BLaER1 treated with 17β-estradiol and CSF1 and Interleukin-3, amounts not matched to agents 10 nM and 100 nM (cell line): ENCODE data around the gene LARP4B.

Source experiments
- H3K27ac ChIP-seq, 11 experiments: shearing (Covaris generic); formaldehyde crosslinking; 2 replicates each; pipeline ENCODE4 v1.8.1; 2022
- H3K27me3 ChIP-seq, 11 experiments: shearing (Covaris generic); formaldehyde crosslinking; 2 replicates each; pipeline ENCODE4 v1.8.1; 2022
- H3K36me3 ChIP-seq, 11 experiments: shearing (Covaris generic); formaldehyde crosslinking; 2 replicates each; pipeline ENCODE4 v1.8.1; 2022
- H3K4me1 ChIP-seq, 10 experiments: shearing (Covaris generic); formaldehyde crosslinking; 2 replicates each; pipeline ENCODE4 v1.8.1; 2022
- H3K4me2 ChIP-seq, 11 experiments: shearing (Covaris generic); formaldehyde crosslinking; 2 replicates each; pipeline ENCODE4 v1.8.1; 2022
- H3K4me3 ChIP-seq, 10 experiments: shearing (Covaris generic); formaldehyde crosslinking; 2 replicates each; pipeline ENCODE4 v1.8.1; 2022
- H3K9ac ChIP-seq, 11 experiments: shearing (Covaris generic); formaldehyde crosslinking; 2 replicates each; pipeline ENCODE4 v1.8.1; 2022
- H3K9me3 ChIP-seq, 11 experiments: shearing (Covaris generic); formaldehyde crosslinking; replicated peaks in 1 of 11; 2 replicates each; pipeline ENCODE4 v1.8.1; 2022
- H4K20me1 ChIP-seq, 11 experiments: shearing (Covaris generic); formaldehyde crosslinking; 2 replicates each; pipeline ENCODE4 v1.8.1; 2022
- Cebpa-rat ChIP-seq, 11 experiments: shearing (Covaris generic); IDR thresholded peaks; 2 replicates each; pipeline ENCODE4 v1.8.1; 2022

LARP4B gene

DNA sequence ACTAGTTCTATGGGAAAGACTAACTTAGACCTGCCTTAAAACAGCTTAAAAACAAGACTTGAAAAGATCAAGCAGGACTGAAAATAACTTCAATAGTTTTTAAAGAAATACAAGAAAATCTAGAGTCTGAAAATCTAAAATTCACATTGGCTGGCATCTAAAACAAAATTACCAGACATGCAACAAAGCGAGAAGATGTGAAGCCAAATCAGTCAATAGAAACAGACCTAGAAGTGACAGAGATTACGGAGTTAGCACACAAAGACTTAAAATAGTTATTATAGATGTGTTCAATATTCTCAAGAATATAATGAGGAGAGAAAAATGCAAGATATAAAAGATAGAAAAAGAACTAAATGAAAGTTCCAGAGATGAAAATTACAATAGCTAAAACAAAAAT, 163.7 kb downstream of the LARP4B start:
- no peak overlapping the region for H3K9ac ChIP-seq
- no peak overlapping the region for H3K4me3 ChIP-seq
- H3K4me1 ChIP-seq = no peaks in the 10 kb centered on the region
- peaks cover 0 to 6% (median 0%) of the 10 kb centered on the region in 11 experiments; a peak in 1 of 22 replicates for H3K36me3 ChIP-seq
- H4K20me1 ChIP-seq = peaks cover 0 to 6% (median 0%) of the 10 kb centered on the region in 11 experiments; a peak in 1 of 22 replicates
- no peak overlapping the region for H3K4me2 ChIP-seq
- peaks cover 55 to 83% (median 68%) of the 10 kb centered on the region in 11 experiments for H3K9me3 ChIP-seq
- peaks cover 12 to 89% (median 26%) of the 10 kb centered on the region in 11 experiments for H3K27me3 ChIP-seq
- TF ChIP-seq Cebpa-rat (IDR thresholded peaks at IDR 0.05) = no peak
- H3K27ac ChIP-seq = no peak overlapping the region

DNA sequence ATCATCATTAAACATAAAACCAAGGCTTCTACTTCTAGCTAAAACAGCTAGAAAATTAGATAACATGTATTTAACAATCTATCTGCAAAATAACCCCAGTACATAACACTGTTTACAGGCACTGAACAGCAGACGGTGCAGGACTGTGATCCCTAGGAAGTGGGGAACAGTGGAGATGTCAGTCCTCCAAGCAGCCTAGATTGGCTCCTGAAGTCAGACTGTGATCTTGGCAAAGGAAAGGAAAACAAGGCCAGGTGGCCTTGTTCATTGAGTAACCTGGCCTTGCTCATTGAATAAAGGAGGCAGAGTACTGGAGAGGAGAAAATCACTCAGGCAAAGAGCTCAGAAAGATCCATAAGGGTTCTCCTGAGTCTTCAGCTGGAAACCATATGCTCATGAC, 164.3 kb downstream of the LARP4B start:
- H3K4me2 ChIP-seq = no peak overlapping the region
- H3K27me3 ChIP-seq = peaks cover 18 to 89% (median 32%) of the 10 kb centered on the region in 11 experiments
- H3K27ac ChIP-seq = no peak overlapping the region
- H3K36me3 ChIP-seq = peaks cover 0 to 6% (median 0%) of the 10 kb centered on the region in 11 experiments; a peak in 1 of 22 replicates
- TF ChIP-seq Cebpa-rat (IDR thresholded peaks at IDR 0.05) = no peak
- H3K4me3 ChIP-seq = no peak overlapping the region
- H3K9ac ChIP-seq = no peak overlapping the region
- H3K9me3 ChIP-seq = peaks cover 61 to 89% (median 73%) of the 10 kb centered on the region in 11 experiments
- H3K4me1 ChIP-seq = no peaks in the 10 kb centered on the region
- H4K20me1 ChIP-seq = peaks cover 0 to 3% (median 0%) of the 10 kb centered on the region in 11 experiments; a peak in 1 of 22 replicates

DNA sequence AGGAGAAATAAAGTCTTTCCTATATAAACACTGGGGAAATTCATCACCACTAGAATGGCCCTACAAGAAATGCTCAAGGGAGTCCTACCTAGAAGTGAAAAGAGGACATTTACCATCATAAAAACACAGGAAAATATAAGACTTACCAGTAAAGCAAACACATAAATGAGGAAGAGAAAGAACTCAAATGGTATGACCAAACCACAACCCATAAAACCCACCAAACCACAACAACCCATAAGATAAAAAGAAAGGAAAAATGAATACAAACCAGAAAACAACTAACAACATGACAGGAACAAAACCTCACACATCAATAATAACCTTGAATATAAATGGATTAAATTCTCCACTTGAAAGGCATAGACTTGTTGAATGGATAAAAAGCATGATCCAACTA, 170.1 kb downstream of the LARP4B start:
- no peak overlapping the region for H3K4me2 ChIP-seq
- H3K9me3 ChIP-seq = peaks cover 60 to 85% (median 75%) of the 10 kb centered on the region in 11 experiments
- H3K4me1 ChIP-seq = peaks cover 0 to 5% (median 0%) of the 10 kb centered on the region in 10 experiments; a peak in 3 of 20 replicates
- no peaks in the 10 kb centered on the region for H4K20me1 ChIP-seq
- H3K36me3 ChIP-seq = no peaks in the 10 kb centered on the region
- H3K27me3 ChIP-seq = peaks cover 57 to 93% (median 81%) of the 10 kb centered on the region in 11 experiments
- no peak overlapping the region for H3K27ac ChIP-seq
- no peak overlapping the region for H3K4me3 ChIP-seq
- no peak overlapping the region for H3K9ac ChIP-seq
- TF ChIP-seq Cebpa-rat (IDR thresholded peaks at IDR 0.05) = no peak

DNA sequence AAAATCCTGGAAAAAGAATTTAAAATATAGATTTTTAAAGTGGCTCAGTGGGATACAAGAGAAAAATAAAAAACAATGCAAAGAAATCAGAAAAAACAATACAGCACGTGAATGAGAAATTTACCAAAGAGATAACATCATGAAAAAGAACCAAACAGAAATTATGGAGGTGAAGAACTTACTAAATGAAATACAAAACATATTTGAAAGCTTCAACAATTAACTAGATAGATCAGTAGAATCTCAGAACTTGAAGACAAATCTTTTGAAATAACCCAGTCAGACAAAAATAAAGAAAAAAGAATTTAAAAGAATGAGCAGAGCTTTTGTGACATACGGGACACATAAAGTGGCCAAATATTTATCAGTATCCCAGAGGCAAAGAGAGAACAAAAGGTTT, 170.9 kb downstream of the LARP4B start:
- H3K4me2 ChIP-seq = no peak overlapping the region
- peaks cover 0 to 5% (median 0%) of the 10 kb centered on the region in 10 experiments; a peak in 3 of 20 replicates for H3K4me1 ChIP-seq
- no peaks in the 10 kb centered on the region for H4K20me1 ChIP-seq
- peaks cover 66 to 89% (median 79%) of the 10 kb centered on the region in 11 experiments for H3K9me3 ChIP-seq
- H3K4me3 ChIP-seq = no peak overlapping the region
- no peaks in the 10 kb centered on the region for H3K36me3 ChIP-seq
- peaks cover 57 to 98% (median 87%) of the 10 kb centered on the region in 11 experiments for H3K27me3 ChIP-seq
- TF ChIP-seq Cebpa-rat (IDR thresholded peaks at IDR 0.05) = no peak
- no peak overlapping the region for H3K27ac ChIP-seq
- no peak overlapping the region for H3K9ac ChIP-seq

DNA sequence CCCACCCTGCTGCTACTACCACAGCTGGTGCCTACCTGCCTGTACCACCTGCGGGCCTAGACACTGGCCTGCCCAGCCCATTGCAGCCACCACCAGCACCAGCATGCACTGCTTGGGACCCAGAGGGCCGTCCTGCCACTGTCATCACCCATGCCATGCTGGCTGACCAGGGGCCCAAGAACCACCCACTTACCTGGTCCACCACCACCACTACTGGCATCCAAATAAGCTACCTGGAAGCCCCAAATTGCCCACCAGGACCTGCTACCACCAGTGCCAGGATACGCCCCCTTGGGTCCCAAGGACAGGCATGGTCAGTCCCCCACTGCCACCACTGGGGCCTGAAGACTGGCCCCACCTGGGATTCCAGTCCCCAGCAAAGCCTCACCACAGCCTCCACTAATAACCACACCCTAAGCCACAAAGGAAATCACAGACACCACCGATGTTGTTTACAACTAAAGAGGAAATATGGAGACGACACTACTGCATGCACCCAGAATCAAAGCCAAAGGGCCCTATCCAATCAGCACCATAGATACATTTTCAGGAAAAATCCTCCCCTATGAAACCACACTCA, 171.5 kb downstream of the LARP4B start:
- Histone ChIP-seq H3K4me1 (peaks cover 0 to 5% (median 0%) of the 10 kb centered on the region in 10 experiments; a peak in 3 of 20 replicates), H3K27me3 (peaks cover 57 to 98% (median 83%) of the 10 kb centered on the region in 11 experiments), H3K9me3 (peaks cover 72 to 89% (median 79%) of the 10 kb centered on the region in 11 experiments), H3K36me3 (no peaks in the 10 kb centered on the region), H3K4me2 (0 out of 22 replicates have a peak overlapping the region, but pooled peaks of 3 of the 11 experiments have one; percentile 12 to 29 (median 14)), H3K9ac (no peak overlapping the region), H3K4me3 (no peak overlapping the region), H3K27ac (no peak overlapping the region), H4K20me1 (no peaks in the 10 kb centered on the region)
- TF ChIP-seq Cebpa-rat (IDR thresholded peaks at IDR 0.05) = no peak
